HepG2 (cell line): ENCODE data around the gene SPATA32. TPM values are rescaled to one million over a fixed set of nuclear protein-coding genes. Genes with fewer than 3 reads are reported as not detected.
A peak's percentile ranks its signal among the peaks of the same experiment; 100 is the strongest.

ENCODE experiments used
- ATM ChIP-seq: fragments of 450-650 bp; IDR thresholded peaks from 2 replicates; pipeline ENCODE4 v1.7.1; 2017; ENCODE audit warnings: mild to moderate bottlenecking, borderline replicate concordance
- DPF2 ChIP-seq: sonication (generic); formaldehyde crosslinking; IDR thresholded peaks from 2 replicates; pipeline ENCODE4 v1.4.0; 2020; ENCODE audit warnings: mild to moderate bottlenecking, low read depth, missing genetic modification reagents, borderline replicate concordance
- HMG20A ChIP-seq: IDR thresholded peaks from 2 replicates; pipeline ENCODE4 v1.6.1; 2016; ENCODE audit warnings: borderline replicate concordance
- JUND ChIP-seq: sonication (generic); formaldehyde crosslinking; IDR thresholded peaks from 2 replicates; pipeline ENCODE4 v1.8.0; 2022; ENCODE audit warnings: mild to moderate bottlenecking, missing genetic modification reagents
- MTF1 ChIP-seq: sonication (generic); formaldehyde crosslinking; IDR thresholded peaks from 2 replicates; pipeline ENCODE4 v1.5.0; 2020; ENCODE audit warnings: missing genetic modification reagents
- RELA ChIP-seq: sonication (generic); formaldehyde crosslinking; IDR thresholded peaks from 2 replicates; pipeline ENCODE4 v1.4.0; 2020; ENCODE audit warnings: missing genetic modification reagents
- SMYD3 ChIP-seq: sonication (generic); formaldehyde crosslinking; IDR thresholded peaks from 2 replicates; pipeline ENCODE4 v1.8.1; 2023; ENCODE audit warnings: mild to moderate bottlenecking, missing genetic modification reagents
- ZFAT ChIP-seq: sonication (generic); formaldehyde crosslinking; conservative IDR thresholded peaks from 2 replicates; pipeline ENCODE4 v1.8.1; 2023; ENCODE audit warnings: missing genetic modification reagents, inconsistent platforms
- ZNF292 ChIP-seq: sonication (generic); formaldehyde crosslinking; IDR thresholded peaks from 2 replicates; pipeline ENCODE4 v1.8.1; 2022; ENCODE audit warnings: mild to moderate bottlenecking, low read depth, missing genetic modification reagents, borderline replicate concordance
- ZNF333 ChIP-seq: sonication (generic); formaldehyde crosslinking; IDR thresholded peaks from 2 replicates; pipeline ENCODE4 v1.4.0; 2020; ENCODE audit warnings: mild to moderate bottlenecking, missing genetic modification reagents, borderline replicate concordance
- ZNF350 ChIP-seq: sonication (generic); formaldehyde crosslinking; IDR thresholded peaks from 2 replicates; pipeline ENCODE4 v1.4.0; 2020; ENCODE audit warnings: mild to moderate bottlenecking, low read depth, missing genetic modification reagents, borderline replicate concordance
- ZNF446 ChIP-seq: sonication (generic); formaldehyde crosslinking; IDR thresholded peaks from 2 replicates; pipeline ENCODE4 v1.5.0; 2020; ENCODE audit warnings: mild to moderate bottlenecking, missing genetic modification reagents
- ZNF7 ChIP-seq: IDR thresholded peaks from 2 replicates; pipeline ENCODE4 v1.6.1; 2016; ENCODE audit warnings: missing biosample characterization, missing genetic modification reagents
- ZSCAN21 ChIP-seq: sonication (generic); formaldehyde crosslinking; IDR thresholded peaks from 2 replicates; pipeline ENCODE4 v1.8.0; 2022; ENCODE audit warnings: mild to moderate bottlenecking, missing genetic modification reagents, moderate library complexity, borderline replicate concordance
- polyA plus RNA-seq, 8 experiments: library from polyadenylated mRNA; depleted of rRNA in 3 of 8; stranded (reverse) in 7 of 8; unstranded in 1 of 8; fragments of >200 nt; fragmentation: Illumina TruSeq in 4 of 8; extraction: Trizol in 4 of 8; gene quantifications; 2 replicates each; pipeline versions ENCODE4 v1.2.1 to v1.2.3, GENCODE V29; 2011 to 2016; ENCODE audit warnings: low read depth in 4 of 8, missing spikeins in 1 of 8, mixed read lengths in 1 of 8; ENCODE audit not compliant: insufficient read depth in 1 of 8
- total RNA-seq, 5 experiments: library from RNA; depleted of rRNA; stranded (reverse); fragments of >200 nt; fragmentation: Illumina TruSeq; extraction: Trizol; gene quantifications; 2 replicates each; pipeline ENCODE4 v1.2.3, GENCODE V29; 2016; ENCODE audit warnings: low read depth in 1 of 5
- TF ChIP-seq, protein P1 (sequence below): IDR thresholded peaks from 2 replicates; pipeline ENCODE4 v1.6.1; 2016; ENCODE audit warnings: low read depth, borderline replicate concordance
- TF ChIP-seq, protein P2 (sequence below): sonication (generic); formaldehyde crosslinking; IDR thresholded peaks from 2 replicates; pipeline ENCODE4 v1.4.0; 2020; ENCODE audit warnings: missing genetic modification reagents, borderline replicate concordance
- TF ChIP-seq, protein P3 (sequence below): IDR thresholded peaks from 2 replicates; pipeline ENCODE4 v1.4.0; 2020; ENCODE audit warnings: mild to moderate bottlenecking, missing genetic modification reagents
- TF ChIP-seq, protein P4 (sequence below): sonication (generic); formaldehyde crosslinking; IDR thresholded peaks from 2 replicates; pipeline ENCODE4 v1.5.1; 2020; ENCODE audit warnings: mild to moderate bottlenecking, missing genetic modification reagents, borderline replicate concordance
- TF ChIP-seq, protein P5 (sequence below): sonication (generic); formaldehyde crosslinking; IDR thresholded peaks from 2 replicates; pipeline ENCODE4 v1.5.0; 2020; ENCODE audit warnings: mild to moderate bottlenecking, missing genetic modification reagents

Gene SPATA32
- total and polyA plus RNA-seq, 2 of the 13 experiments (the other 11 are each of a cell fraction or from before 2014, with no cell fraction given), result not detected

DNA sequence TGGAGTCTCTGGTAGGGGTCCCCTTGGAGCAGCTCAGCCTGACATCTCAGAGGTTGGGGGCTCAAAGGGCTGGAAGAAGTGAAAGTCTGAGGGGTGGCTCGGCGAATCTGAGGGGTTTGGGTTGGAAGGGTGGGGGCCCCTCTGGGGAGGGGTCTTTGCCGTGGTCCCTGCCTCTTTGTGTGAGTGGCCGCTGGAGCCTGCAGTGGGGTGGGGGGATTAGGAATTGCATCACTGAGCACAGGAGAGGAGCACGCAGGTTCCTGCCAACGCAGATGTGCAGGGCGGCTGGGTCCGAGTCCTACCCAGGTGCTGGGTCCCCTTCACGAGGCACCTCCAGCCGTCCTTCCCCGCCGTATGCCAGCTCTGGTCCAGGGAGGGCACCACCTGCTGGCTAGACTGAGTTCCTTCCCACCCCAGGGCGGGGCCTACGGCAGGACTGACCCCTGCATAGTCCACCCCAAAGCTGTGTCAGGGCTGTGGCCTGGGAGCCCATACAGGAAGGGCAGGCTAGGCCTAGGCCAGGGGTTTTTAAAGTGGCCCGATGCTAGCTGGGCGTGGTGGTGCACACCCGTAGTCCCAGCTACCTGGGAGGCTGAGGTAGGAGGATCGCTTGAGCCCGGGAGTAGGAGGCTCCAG, 30.3 kb downstream of the SPATA32 start (continued):
- no peak for TF ChIP-seq HMG20A
- TF ChIP-seq RELA (CRISPR knock-in tag), result no peak
- TF ChIP-seq ZNF7, result no peak
- no peak for TF ChIP-seq DPF2
- 0 out of 2 replicates have a peak, but pooled peaks have one; percentile 62 for TF ChIP-seq ZNF333
- no peak for TF ChIP-seq ATM
- TF ChIP-seq, protein P1, sequence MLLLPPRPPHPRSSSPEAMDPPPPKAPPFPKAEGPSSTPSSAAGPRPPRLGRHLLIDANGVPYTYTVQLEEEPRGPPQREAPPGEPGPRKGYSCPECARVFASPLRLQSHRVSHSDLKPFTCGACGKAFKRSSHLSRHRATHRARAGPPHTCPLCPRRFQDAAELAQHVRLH, result peak; percentile 72; the same call in 1 of the 2 replicates
- TF ChIP-seq, protein P2, sequence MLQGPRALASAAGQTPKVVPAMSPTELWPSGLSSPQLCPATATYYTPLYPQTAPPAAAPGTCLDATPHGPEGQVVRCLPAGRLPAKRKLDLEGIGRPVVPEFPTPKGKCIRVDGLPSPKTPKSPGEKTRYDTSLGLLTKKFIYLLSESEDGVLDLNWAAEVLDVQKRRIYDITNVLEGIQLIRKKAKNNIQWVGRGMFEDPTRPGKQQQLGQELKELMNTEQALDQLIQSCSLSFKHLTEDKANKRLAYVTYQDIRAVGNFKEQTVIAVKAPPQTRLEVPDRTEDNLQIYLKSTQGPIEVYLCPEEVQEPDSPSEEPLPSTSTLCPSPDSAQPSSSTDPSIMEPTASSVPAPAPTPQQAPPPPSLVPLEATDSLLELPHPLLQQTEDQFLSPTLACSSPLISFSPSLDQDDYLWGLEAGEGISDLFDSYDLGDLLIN (CRISPR knock-in tag), result 0 out of 2 replicates have a peak, but pooled peaks have one; percentile 34
- TF ChIP-seq, protein P3, sequence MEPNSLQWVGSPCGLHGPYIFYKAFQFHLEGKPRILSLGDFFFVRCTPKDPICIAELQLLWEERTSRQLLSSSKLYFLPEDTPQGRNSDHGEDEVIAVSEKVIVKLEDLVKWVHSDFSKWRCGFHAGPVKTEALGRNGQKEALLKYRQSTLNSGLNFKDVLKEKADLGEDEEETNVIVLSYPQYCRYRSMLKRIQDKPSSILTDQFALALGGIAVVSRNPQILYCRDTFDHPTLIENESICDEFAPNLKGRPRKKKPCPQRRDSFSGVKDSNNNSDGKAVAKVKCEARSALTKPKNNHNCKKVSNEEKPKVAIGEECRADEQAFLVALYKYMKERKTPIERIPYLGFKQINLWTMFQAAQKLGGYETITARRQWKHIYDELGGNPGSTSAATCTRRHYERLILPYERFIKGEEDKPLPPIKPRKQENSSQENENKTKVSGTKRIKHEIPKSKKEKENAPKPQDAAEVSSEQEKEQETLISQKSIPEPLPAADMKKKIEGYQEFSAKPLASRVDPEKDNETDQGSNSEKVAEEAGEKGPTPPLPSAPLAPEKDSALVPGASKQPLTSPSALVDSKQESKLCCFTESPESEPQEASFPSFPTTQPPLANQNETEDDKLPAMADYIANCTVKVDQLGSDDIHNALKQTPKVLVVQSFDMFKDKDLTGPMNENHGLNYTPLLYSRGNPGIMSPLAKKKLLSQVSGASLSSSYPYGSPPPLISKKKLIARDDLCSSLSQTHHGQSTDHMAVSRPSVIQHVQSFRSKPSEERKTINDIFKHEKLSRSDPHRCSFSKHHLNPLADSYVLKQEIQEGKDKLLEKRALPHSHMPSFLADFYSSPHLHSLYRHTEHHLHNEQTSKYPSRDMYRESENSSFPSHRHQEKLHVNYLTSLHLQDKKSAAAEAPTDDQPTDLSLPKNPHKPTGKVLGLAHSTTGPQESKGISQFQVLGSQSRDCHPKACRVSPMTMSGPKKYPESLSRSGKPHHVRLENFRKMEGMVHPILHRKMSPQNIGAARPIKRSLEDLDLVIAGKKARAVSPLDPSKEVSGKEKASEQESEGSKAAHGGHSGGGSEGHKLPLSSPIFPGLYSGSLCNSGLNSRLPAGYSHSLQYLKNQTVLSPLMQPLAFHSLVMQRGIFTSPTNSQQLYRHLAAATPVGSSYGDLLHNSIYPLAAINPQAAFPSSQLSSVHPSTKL, result no peak
- no peak for TF ChIP-seq ZNF446 (CRISPR knock-in tag)
- TF ChIP-seq, protein P4, sequence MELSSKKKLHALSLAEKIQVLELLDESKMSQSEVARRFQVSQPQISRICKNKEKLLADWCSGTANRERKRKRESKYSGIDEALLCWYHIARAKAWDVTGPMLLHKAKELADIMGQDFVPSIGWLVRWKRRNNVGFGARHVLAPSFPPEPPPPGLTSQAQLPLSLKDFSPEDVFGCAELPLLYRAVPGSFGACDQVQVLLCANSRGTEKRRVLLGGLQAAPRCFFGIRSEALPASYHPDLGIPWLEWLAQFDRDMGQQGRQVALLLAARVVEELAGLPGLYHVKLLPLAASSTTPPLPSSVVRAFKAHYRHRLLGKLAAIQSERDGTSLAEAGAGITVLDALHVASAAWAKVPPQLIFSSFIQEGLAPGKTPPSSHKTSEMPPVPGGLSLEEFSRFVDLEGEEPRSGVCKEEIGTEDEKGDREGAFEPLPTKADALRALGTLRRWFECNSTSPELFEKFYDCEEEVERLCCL (CRISPR knock-in tag), result no peak
- no peak for TF ChIP-seq ZFAT (CRISPR knock-in tag)
- no peak for TF ChIP-seq MTF1
- TF ChIP-seq ZSCAN21 (CRISPR knock-in tag), result peak; percentile 20; the same call in 1 of the 2 replicates
- TF ChIP-seq JUND, result no peak
- no peak for TF ChIP-seq SMYD3 (CRISPR knock-in tag)
- TF ChIP-seq ZNF292, result no peak
- TF ChIP-seq, protein P5, sequence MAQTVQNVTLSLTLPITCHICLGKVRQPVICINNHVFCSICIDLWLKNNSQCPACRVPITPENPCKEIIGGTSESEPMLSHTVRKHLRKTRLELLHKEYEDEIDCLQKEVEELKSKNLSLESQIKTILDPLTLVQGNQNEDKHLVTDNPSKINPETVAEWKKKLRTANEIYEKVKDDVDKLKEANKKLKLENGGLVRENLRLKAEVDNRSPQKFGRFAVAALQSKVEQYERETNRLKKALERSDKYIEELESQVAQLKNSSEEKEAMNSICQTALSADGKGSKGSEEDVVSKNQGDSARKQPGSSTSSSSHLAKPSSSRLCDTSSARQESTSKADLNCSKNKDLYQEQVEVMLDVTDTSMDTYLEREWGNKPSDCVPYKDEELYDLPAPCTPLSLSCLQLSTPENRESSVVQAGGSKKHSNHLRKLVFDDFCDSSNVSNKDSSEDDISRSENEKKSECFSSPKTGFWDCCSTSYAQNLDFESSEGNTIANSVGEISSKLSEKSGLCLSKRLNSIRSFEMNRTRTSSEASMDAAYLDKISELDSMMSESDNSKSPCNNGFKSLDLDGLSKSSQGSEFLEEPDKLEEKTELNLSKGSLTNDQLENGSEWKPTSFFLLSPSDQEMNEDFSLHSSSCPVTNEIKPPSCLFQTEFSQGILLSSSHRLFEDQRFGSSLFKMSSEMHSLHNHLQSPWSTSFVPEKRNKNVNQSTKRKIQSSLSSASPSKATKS (CRISPR knock-in tag), result no peak
- no peak for TF ChIP-seq ZNF350
